AG04450 (cell line): Measurements from ENCODE around the gene MTUS2. TPM values are rescaled to one million over a fixed set of nuclear protein-coding genes. Genes with fewer than 3 reads are reported as not detected.

Experiments
- CTCF ChIA-PET: fragments of 300-600, 350-600 bp; formaldehyde crosslinking; extraction: SDS; loops from one replicate; lab custom pipeline; 2022; ENCODE audit warnings: antibody characterized with exemption, inconsistent platforms; lab: Charles Lee
- POLR2A ChIA-PET: fragments of 350-600 bp; formaldehyde crosslinking; extraction: SDS; loops from one replicate; lab custom pipeline; 2021; ENCODE audit warnings: antibody characterized with exemption, inconsistent platforms; lab: Yijun Ruan, JAX
- DNase-seq: peaks from one replicate; pipeline ENCODE4 v3.0.0-alpha.2; 2011; ENCODE audit warnings: low read depth, low spot score
- H3K27ac ChIP-seq: one replicate; pipeline ENCODE4 v1.5.1; 2012; ENCODE audit warnings: low read depth, low read length, control low read depth
- H3K27me3 ChIP-seq: one replicate; pipeline ENCODE4 v1.6.0; 2012; ENCODE audit warnings: low read length; ENCODE audit not compliant: control insufficient read depth, insufficient read depth
- H3K4me3 ChIP-seq: 2 replicates; pipeline ENCODE4 v1.5.1; 2011; ENCODE audit warnings: mild to moderate bottlenecking, low read depth, low read length, control low read depth
- H3K9me3 ChIP-seq: 2 replicates; pipeline ENCODE4 v1.5.1; 2012; ENCODE audit warnings: low read length; ENCODE audit not compliant: control insufficient read depth, insufficient read depth
- polyA plus RNA-seq: library from polyadenylated mRNA; depleted of rRNA; stranded (reverse); fragments of >200 nt; gene quantifications from 2 replicates; pipeline ENCODE4 v1.2.3, GENCODE V29; 2011
- TF ChIP-seq, protein P1 (sequence below): IDR thresholded peaks from 2 replicates; pipeline ENCODE4 v1.5.1; 2011; ENCODE audit warnings: low read depth, low read length, control low read depth, inconsistent platforms

Gene MTUS2
- polyA plus RNA-seq, 1 experiment: 0.02 TPM

DNA sequence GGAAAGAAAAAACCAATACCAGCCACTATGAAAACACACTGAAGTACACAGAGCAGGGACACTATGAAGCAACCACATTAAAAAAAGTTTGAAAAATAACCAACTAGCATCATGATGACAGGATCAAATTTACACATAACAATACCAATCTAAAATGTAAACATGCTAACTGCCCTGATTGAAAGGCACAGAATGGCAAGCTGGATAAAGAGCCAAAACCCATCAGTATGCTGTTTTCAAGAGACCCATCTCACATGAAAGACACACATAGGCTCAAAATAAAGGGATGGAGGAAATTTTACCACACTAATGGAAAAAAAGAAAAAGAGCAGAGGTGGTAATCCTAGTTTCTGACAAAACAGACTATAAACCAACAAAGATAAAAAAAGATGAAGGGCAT is 484.0 kb downstream of the MTUS2 start:
- Histone ChIP-seq H3K27me3 (no peaks in the 10 kb centered on the region), H3K4me3 (no peak overlapping the region), H3K27ac (no peak overlapping the region), H3K9me3 (peaks cover 16% of the 10 kb centered on the region)
- POLR2A ChIA-PET: no interaction called here
- no peak for DNase-seq
- TF ChIP-seq, protein P1, sequence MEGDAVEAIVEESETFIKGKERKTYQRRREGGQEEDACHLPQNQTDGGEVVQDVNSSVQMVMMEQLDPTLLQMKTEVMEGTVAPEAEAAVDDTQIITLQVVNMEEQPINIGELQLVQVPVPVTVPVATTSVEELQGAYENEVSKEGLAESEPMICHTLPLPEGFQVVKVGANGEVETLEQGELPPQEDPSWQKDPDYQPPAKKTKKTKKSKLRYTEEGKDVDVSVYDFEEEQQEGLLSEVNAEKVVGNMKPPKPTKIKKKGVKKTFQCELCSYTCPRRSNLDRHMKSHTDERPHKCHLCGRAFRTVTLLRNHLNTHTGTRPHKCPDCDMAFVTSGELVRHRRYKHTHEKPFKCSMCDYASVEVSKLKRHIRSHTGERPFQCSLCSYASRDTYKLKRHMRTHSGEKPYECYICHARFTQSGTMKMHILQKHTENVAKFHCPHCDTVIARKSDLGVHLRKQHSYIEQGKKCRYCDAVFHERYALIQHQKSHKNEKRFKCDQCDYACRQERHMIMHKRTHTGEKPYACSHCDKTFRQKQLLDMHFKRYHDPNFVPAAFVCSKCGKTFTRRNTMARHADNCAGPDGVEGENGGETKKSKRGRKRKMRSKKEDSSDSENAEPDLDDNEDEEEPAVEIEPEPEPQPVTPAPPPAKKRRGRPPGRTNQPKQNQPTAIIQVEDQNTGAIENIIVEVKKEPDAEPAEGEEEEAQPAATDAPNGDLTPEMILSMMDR: no peak
- CTCF ChIA-PET: no interaction called here

DNA sequence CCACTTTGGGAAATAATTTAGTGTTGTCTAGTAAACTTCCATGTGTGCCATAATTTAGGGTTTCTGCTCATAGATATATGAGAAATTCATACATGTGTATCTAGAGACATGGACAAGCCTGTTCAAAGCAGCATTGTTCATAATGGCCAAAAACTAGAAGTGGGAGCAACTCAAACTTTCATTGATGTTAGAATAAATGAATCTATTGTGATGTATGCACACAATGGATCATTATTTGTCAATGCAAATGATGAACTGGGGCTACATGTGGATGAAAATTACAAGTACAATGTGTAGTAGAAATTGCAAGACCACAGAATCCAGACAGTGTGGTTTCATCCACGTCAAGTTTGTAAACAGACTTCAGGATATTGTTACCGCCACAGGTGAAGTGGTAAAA is 490.7 kb downstream of the MTUS2 start:
- POLR2A ChIA-PET: no interaction called here
- H3K9me3 ChIP-seq: peaks cover 7% of the 10 kb centered on the region; the same call in 1 of the 2 replicates
- no peak overlapping the region for H3K27ac ChIP-seq
- CTCF ChIA-PET: no interaction called here
- no peak for DNase-seq
- TF ChIP-seq, protein P1: no peak
- H3K27me3 ChIP-seq: no peaks in the 10 kb centered on the region
- no peak overlapping the region for H3K4me3 ChIP-seq

DNA sequence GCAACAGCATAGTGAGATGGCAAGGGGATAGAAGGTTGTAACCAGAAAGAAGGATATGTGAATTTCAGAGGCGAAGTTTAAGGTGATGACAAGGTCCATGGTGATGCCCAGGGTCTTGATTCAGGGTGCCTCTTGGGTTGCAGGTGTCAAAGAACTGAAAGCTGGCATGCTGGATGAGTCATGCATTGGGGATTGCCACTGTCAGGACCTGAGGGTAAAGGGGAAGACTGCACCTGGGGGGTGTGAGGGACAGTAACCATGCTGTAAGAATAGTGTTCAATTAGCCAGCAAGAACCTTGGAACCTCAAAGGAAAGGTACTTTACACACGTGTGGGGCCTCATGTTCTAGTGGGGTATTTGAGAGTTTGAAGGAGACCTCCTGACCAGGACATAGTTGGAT is 495.7 kb downstream of the MTUS2 start:
- POLR2A ChIA-PET: no interaction called here
- Histone ChIP-seq H3K4me3 (no peak overlapping the region), H3K27me3 (no peaks in the 10 kb centered on the region), H3K27ac (no peak overlapping the region), H3K9me3 (peaks cover 5% of the 10 kb centered on the region; the same call in 1 of the 2 replicates)
- CTCF ChIA-PET: no interaction called here
- DNase-seq: no peak
- TF ChIP-seq, protein P1: no peak

DNA sequence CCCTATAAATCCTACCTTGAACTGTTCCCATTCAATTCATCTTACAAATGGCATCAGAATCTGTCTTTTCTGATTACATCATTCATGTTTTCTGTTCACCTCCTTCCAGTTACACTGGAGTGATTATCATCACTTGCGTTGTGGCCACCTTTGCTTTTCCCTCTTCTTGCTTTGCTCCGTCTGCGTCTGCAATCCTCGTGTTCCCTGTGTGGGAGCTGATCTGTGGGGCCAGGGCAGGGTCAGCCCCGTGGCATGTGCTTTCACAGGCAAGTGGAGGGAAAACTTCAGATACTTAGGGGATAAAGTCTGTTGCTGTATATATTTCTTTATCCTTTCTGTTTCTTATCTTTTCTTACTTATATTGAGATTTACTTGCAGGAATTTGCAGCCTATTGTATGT is 497.7 kb downstream of the MTUS2 start:
- no peak for DNase-seq
- CTCF ChIA-PET: interaction anchor here (0.7 kb wide), 1 partner anchor 47 kb away, joined by 3 read pairs; no protein-coding TSS in a partner anchor
- TF ChIP-seq, protein P1: no peak

DNA sequence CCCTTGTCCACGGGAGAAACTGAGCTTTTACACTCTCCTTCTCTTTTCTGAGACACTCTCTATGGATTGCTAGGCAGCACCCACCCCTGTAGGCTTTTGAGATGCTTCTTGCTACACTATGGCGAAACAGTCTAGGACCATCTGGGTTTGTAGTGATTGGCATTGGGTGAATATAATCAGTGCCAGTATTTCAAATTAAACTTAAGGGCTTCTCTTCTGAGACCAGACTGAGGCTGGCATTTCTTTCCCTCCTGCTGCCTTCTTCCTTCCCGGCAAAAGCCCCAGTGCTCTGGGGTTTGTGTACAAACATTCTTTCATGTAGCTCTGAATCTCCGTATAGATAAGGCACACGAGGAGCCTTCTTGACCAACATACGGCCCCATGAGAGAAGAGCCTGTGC is 498.6 kb downstream of the MTUS2 start:
- TF ChIP-seq, protein P1: no peak
- POLR2A ChIA-PET: no interaction called here
- Histone ChIP-seq H3K4me3 (no peak overlapping the region), H3K27ac (no peak overlapping the region), H3K27me3 (no peaks in the 10 kb centered on the region), H3K9me3 (peaks cover 5% of the 10 kb centered on the region; the same call in 1 of the 2 replicates)
- DNase-seq: no peak
- CTCF ChIA-PET: no interaction called here

More for the DNA sequence above, 497.7 kb downstream of the MTUS2 start:
- H3K4me3 ChIP-seq: no peak overlapping the region
- no peaks in the 10 kb centered on the region for H3K27me3 ChIP-seq
- POLR2A ChIA-PET: no interaction called here
- H3K27ac ChIP-seq: no peak overlapping the region
- peaks cover 5% of the 10 kb centered on the region; the same call in 1 of the 2 replicates for H3K9me3 ChIP-seq
